ENCODE measurements around the gene DHPS.

- TF ChIP-seq CTCF (IDR thresholded peaks at IDR 0.05) = no peak
- no peak for TF ChIP-seq EP300 (IDR thresholded peaks at IDR 0.05)
- TF ChIP-seq POLR2A (IDR thresholded peaks at IDR 0.05) = no peak
Measured at GRCh38 chr19:12689581-12690216, 8.0 kb upstream of the DHPS start.

Measured in gastroesophageal sphincter (tissue), 3 donors.